K562 (cell line): ENCODE results near the gene TBC1D5. TPM values are rescaled to one million over a fixed set of nuclear protein-coding genes. Genes with fewer than 3 reads are reported as not detected.

Experiments used
- ATAC-seq: fragments of 200-7000 bp; cut with Tn5 transposase; 3 replicates; pipeline ENCODE4 v1.9.1; 2020; ENCODE audit warnings: moderate library complexity
- BruUV-seq: library from RNA; stranded (reverse); fragments of 400-500 nt; replicated peaks from 2 replicates; lab custom pipeline; 2021; lab: Mats Ljungman, UMichigan
- CTCF ChIA-PET: fragments of 300-600 bp; formaldehyde crosslinking; extraction: SDS; loops from one replicate; lab custom pipeline; 2021; ENCODE audit warnings: low intra/inter-chr PET ratio; lab: Yijun Ruan, JAX
- POLR2A ChIA-PET: fragments of 300-600, 350-650 bp; sonication (Branson Sonifier 250); formaldehyde crosslinking; extraction: SDS; loops from one replicate; lab custom pipeline; 2021; ENCODE audit warnings: antibody characterized with exemption, inconsistent platforms; lab: Yijun Ruan, JAX
- DNase-seq, 4 experiments: peaks; one replicate each; pipeline versions ENCODE4 v3.0.0 to v3.0.0-alpha.2; 2011 to 2018; ENCODE audit warnings: low spot score in 3 of 4, mixed read lengths in 3 of 4; ENCODE audit errors: extremely low read depth in 1 of 4
- FAIRE-seq: peaks from 2 replicates; lab custom pipeline; 2011; peaks lifted over from hg19 to GRCh38; lab: Jason Lieb, UNC
- H2AFZ ChIP-seq: 2 replicates; pipeline ENCODE4 v1.6.0; 2011; ENCODE audit warnings: low read depth, low read length, control low read depth, inconsistent platforms
- H3K27ac ChIP-seq: fragments of 200-600 bp; 3 replicates; pipeline ENCODE4 v1.8.0; 2011; ENCODE audit warnings: low read depth, mild to moderate bottlenecking, control low read depth, inconsistent platforms, low read length, moderate library complexity, mixed read lengths; ENCODE audit errors: extremely low read depth
- H3K27me3 ChIP-seq, 2 experiments: fragments of 300-600 bp in 1 of 2; 2 replicates in 1 of 2; 3 replicates in 1 of 2; pipeline versions ENCODE4 v1.6.0 to v1.8.0; 2011; ENCODE audit warnings: inconsistent platforms in 2 of 2, low read length in 2 of 2, mild to moderate bottlenecking in 1 of 2, mixed read lengths in 1 of 2, moderate library complexity in 1 of 2; ENCODE audit not compliant: control insufficient read depth in 2 of 2, insufficient read depth in 2 of 2
- H3K36me3 ChIP-seq: fragments of 300-600 bp; 3 replicates; pipeline ENCODE4 v1.8.0; 2011; ENCODE audit warnings: mild to moderate bottlenecking, low read length, inconsistent platforms; ENCODE audit not compliant: control insufficient read depth, insufficient read depth
- H3K4me1 ChIP-seq, 2 experiments: fragments of 200-600 bp in 1 of 2; replicated peaks in 1 of 2; 2 replicates in 1 of 2; 3 replicates in 1 of 2; pipeline versions ENCODE4 v1.5.1 to v1.8.0; 2011; ENCODE audit warnings: inconsistent platforms in 2 of 2, low read length in 2 of 2, mild to moderate bottlenecking in 1 of 2, mixed read lengths in 1 of 2, moderate library complexity in 1 of 2; ENCODE audit not compliant: control insufficient read depth in 2 of 2, insufficient read depth in 2 of 2
- H3K4me2 ChIP-seq: 2 replicates; pipeline ENCODE4 v1.6.1; 2011; ENCODE audit warnings: low read length, control low read depth, inconsistent platforms, mixed read lengths; ENCODE audit not compliant: insufficient read depth
- H3K4me3 ChIP-seq: fragments of 200-600 bp; sonication (generic), shearing (Covaris generic); 2 replicates; pipeline ENCODE4 v1.5.1; 2016; ENCODE audit warnings: control low read depth, inconsistent platforms
- H3K79me2 ChIP-seq: fragments of 200-600 bp; 3 replicates; pipeline ENCODE4 v1.8.0; 2011; ENCODE audit warnings: low read length, inconsistent platforms; ENCODE audit not compliant: control insufficient read depth, insufficient read depth
- H3K9ac ChIP-seq, 2 experiments: 2 replicates each; pipeline versions ENCODE4 v1.6.0 to v1.6.1; 2011; ENCODE audit warnings: low read depth in 2 of 2, low read length in 2 of 2, control low read depth in 1 of 2, inconsistent platforms in 1 of 2, mild to moderate bottlenecking in 1 of 2, mixed read lengths in 1 of 2; ENCODE audit not compliant: insufficient read depth in 1 of 2
- H3K9me1 ChIP-seq: one replicate; pipeline ENCODE4 v1.6.0; 2011; ENCODE audit warnings: inconsistent platforms, mild to moderate bottlenecking, low read length, moderate library complexity; ENCODE audit not compliant: control insufficient read depth, insufficient read depth
- H3K9me3 ChIP-seq: replicated peaks from 2 replicates; pipeline ENCODE4 v1.5.1; 2011; ENCODE audit warnings: low read depth, low read length, inconsistent platforms; ENCODE audit not compliant: control insufficient read depth, insufficient read depth
- H4K20me1 ChIP-seq: replicated peaks from 2 replicates; pipeline ENCODE4 v1.6.1; 2011; ENCODE audit warnings: low read length, inconsistent platforms, mixed read lengths; ENCODE audit not compliant: control insufficient read depth, insufficient read depth
- ATF4 ChIP-seq: fragments of 450-650 bp; formaldehyde crosslinking; IDR thresholded peaks from 2 replicates; pipeline ENCODE4 v1.4.0; 2022; ENCODE audit warnings: mild to moderate bottlenecking, moderate library complexity
- CTBP1 ChIP-seq: fragments of 450-650 bp; IDR thresholded peaks from 2 replicates; pipeline ENCODE4 v1.6.1; 2016; ENCODE audit warnings: borderline replicate concordance
- DACH1 ChIP-seq: fragments of 450-650 bp; IDR thresholded peaks from 2 replicates; pipeline ENCODE4 v1.6.1; 2018; ENCODE audit not compliant: partially characterized antibody
- ETV6 ChIP-seq, 3 experiments: fragments of 150-350 bp in 1 of 3; sonication (generic) in 1 of 3; formaldehyde crosslinking in 1 of 3; IDR thresholded peaks; 2 replicates each; pipeline versions ENCODE4 v1.6.1 to v1.8.0; 2014 to 2022; ENCODE audit warnings: borderline replicate concordance in 2 of 3, low read depth in 2 of 3, antibody characterized with exemption in 1 of 3, low read length in 1 of 3, mild to moderate bottlenecking in 1 of 3, missing genetic modification reagents in 1 of 3
- IRF9 ChIP-seq: fragments of 450-650 bp; IDR thresholded peaks from 2 replicates; pipeline ENCODE4 v1.6.1; 2016; ENCODE audit warnings: missing biosample characterization, missing genetic modification characterization
- NR2C1 ChIP-seq, 2 experiments: fragments of 450-650 bp; IDR thresholded peaks; 2 replicates each; pipeline ENCODE4 v1.6.1; 2017; ENCODE audit warnings: mild to moderate bottlenecking in 2 of 2, antibody characterized with exemption in 1 of 2, inconsistent platforms in 1 of 2, missing compliant biosample characterization in 1 of 2, missing genetic modification characterization in 1 of 2
- SRSF7 ChIP-seq: fragments of 200-400 bp; formaldehyde crosslinking; optimal IDR thresholded peaks from 2 replicates; pipeline ENCODE3; 2017; ENCODE audit warnings: mild to moderate bottlenecking, low read depth, low read length
- THRAP3 ChIP-seq: fragments of 450-650 bp; IDR thresholded peaks from 2 replicates; pipeline ENCODE4 v1.6.1; 2016; ENCODE audit warnings: mild to moderate bottlenecking, inconsistent platforms, borderline replicate concordance
- ZEB2 ChIP-seq: fragments of 450-650 bp; IDR thresholded peaks from 2 replicates; pipeline ENCODE4 v1.6.1; 2016
- ZFP30 ChIP-seq: fragments of 250-450 bp; sonication (Bioruptor Pico); IDR thresholded peaks from 2 replicates; pipeline ENCODE4 v1.8.0; 2022; ENCODE audit warnings: moderate library complexity, mild to moderate bottlenecking, inconsistent platforms, borderline replicate concordance
- ZNF212 ChIP-seq: fragments of 450-650 bp; formaldehyde crosslinking; IDR thresholded peaks from 2 replicates; pipeline ENCODE4 v1.4.0; 2020; ENCODE audit warnings: mild to moderate bottlenecking
- ZNF263 ChIP-seq: sonication (generic); formaldehyde crosslinking; IDR thresholded peaks from 2 replicates; pipeline ENCODE4 v1.8.0; 2022; ENCODE audit warnings: mild to moderate bottlenecking, missing genetic modification reagents, borderline replicate concordance
- ZNF407 ChIP-seq: fragments of 450-650 bp; IDR thresholded peaks from 2 replicates; pipeline ENCODE4 v1.6.1; 2016; ENCODE audit warnings: low read depth
- WGBS: fragments of 100-300 bp; shearing (Covaris generic); methylation state at CpG from one replicate; pipeline ENCODE4 v1.1.6; 2016; ENCODE audit warnings: low coverage, mixed read lengths; ENCODE audit not compliant: insufficient coverage; ENCODE audit errors: missing lambda C conversion rate; 5-methylcytosine and 5-hydroxymethylcytosine counted together
- in situ Hi-C: fragments of 300-500 bp; cut with MboI; formaldehyde crosslinking; loops from 4 replicates; pipeline ENCODE4 v1.15.0; 2018; ENCODE audit warnings: inconsistent platforms, mixed read lengths
- intact Hi-C: fragments of 100-400 bp; cut with micrococcal nuclease; formaldehyde crosslinking; loops from 2 replicates; pipeline ENCODE4 v1.14.2; 2022
- polyA plus RNA-seq, 8 experiments: library from polyadenylated mRNA; depleted of rRNA in 4 of 8; stranded (reverse) in 5 of 8; unstranded in 3 of 8; fragments of >200 nt; fragmentation: Nextera tagmentation in 2 of 8; fragmentation: Illumina TruSeq in 1 of 8; extraction: Ambion mirVana in 2 of 8; extraction: Trizol in 1 of 8; gene quantifications; 2 replicates each; pipeline versions ENCODE4 v1.2.1 to v1.2.3, GENCODE V29; 2011 to 2014; ENCODE audit warnings: inconsistent platforms in 1 of 8, missing spikeins in 1 of 8
- total RNA-seq, 7 experiments: library from RNA; depleted of rRNA in 6 of 7; stranded (reverse); fragments of >200 nt in 6 of 7; fragmentation: Illumina TruSeq in 2 of 7; extraction: Trizol in 2 of 7; gene quantifications; 2 replicates each; pipeline versions ENCODE4 v1.2.1 to v1.2.3, GENCODE V29; 2011 to 2021; ENCODE audit warnings: low replicate concordance in 1 of 7

The TBC1D5 gene
- total and polyA plus RNA-seq, 9 of the 15 experiments (the other 6 are each of a cell fraction or from before 2014, with no cell fraction given), result 2.9 to 38.1 (median 25.6) TPM

- ChIA-PET CTCF (no interaction called here), POLR2A (interaction anchor here (0.9 to 1.3 kb wide), 3 partner anchors 8 to 51 kb away, joined by 4 to 7 read pairs (median 5); no protein-coding TSS in a partner anchor)
- Histone ChIP-seq H3K4me3 (no peak overlapping the region), H3K36me3 (no peaks in the 10 kb centered on the region), H3K27ac (no peak overlapping the region), H3K4me2 (no peak overlapping the region), H3K27me3 (no peaks in the 10 kb centered on the region), H3K9ac (no peak overlapping the region), H4K20me1 (no peaks in the 10 kb centered on the region; the same call in 1 of the 2 replicates), H2AFZ (no peak overlapping the region), H3K4me1 (peaks cover 0 to 19% of the 10 kb centered on the region in 2 experiments; a peak in 3 of 5 replicates), H3K9me1 (no peaks in the 10 kb centered on the region), H3K79me2 (no peaks in the 10 kb centered on the region), H3K9me3 (no peaks in the 10 kb centered on the region)
- 7% methylated on average over 3 of the region's 3 CpGs for WGBS
- peak; percentile 19 for FAIRE-seq
- BruUV-seq, result no TSS peak
- ATAC-seq, result no peak
- in situ Hi-C loops (no loop called here), intact Hi-C loops (no loop called here)
- peak in 1 of 4 experiments; percentile 11 for DNase-seq
- TF ChIP-seq ETV6 (IDR thresholded peaks at IDR 0.05; ENCODE audit: borderline replicate concordance in 1 of 2, low read depth in 2 of 2, low read length in 1 of 2) (no peak), ETV6 (CRISPR knock-in tag; IDR thresholded peaks at IDR 0.05; ENCODE audit: borderline replicate concordance) (no peak), ZFP30 (no peak), DACH1 (no peak), CTBP1 (no peak), SRSF7 (no peak), ZNF407 (no peak), ZNF263 (no peak), ATF4 (no peak), ZNF212 (CRISPR knock-in tag) (no peak), IRF9 (no peak), ZEB2 (no peak), THRAP3 (no peak), NR2C1 (IDR thresholded peaks at IDR 0.05) (peak; percentile 64), NR2C1 (tag; IDR thresholded peaks at IDR 0.05) (peak; percentile 88)
Measured at GRCh38 chr3:17313746-17314145, 428.7 kb downstream of the TBC1D5 start.
